Activated naive CD4-positive, alpha-beta T cell treated with anti-CD3 and anti-CD28 coated beads, Interleukin-2, amount 50 U/mL, for 24 hours (primary cell): ENCODE measurements around the gene ARAP1.

ENCODE experiments used
- H3K27ac Mint-ChIP-seq: one replicate; pipeline ENCODE4 v1.8.0; 2021; ENCODE audit warnings: mild to moderate bottlenecking, mixed read lengths
- H3K27me3 Mint-ChIP-seq: one replicate; pipeline ENCODE4 v1.8.0; 2021; ENCODE audit warnings: mixed read lengths
- H3K36me3 Mint-ChIP-seq: one replicate; pipeline ENCODE4 v1.8.0; 2021; ENCODE audit warnings: mixed read lengths
- H3K4me1 Mint-ChIP-seq: one replicate; pipeline ENCODE4 v1.8.0; 2021; ENCODE audit warnings: mixed read lengths
- H3K4me3 Mint-ChIP-seq: one replicate; pipeline ENCODE4 v1.8.0; 2021; ENCODE audit warnings: mild to moderate bottlenecking, mixed read lengths
- H3K9me3 Mint-ChIP-seq: one replicate; pipeline ENCODE4 v1.8.0; 2021; ENCODE audit warnings: mixed read lengths

The ARAP1 gene

DNA sequence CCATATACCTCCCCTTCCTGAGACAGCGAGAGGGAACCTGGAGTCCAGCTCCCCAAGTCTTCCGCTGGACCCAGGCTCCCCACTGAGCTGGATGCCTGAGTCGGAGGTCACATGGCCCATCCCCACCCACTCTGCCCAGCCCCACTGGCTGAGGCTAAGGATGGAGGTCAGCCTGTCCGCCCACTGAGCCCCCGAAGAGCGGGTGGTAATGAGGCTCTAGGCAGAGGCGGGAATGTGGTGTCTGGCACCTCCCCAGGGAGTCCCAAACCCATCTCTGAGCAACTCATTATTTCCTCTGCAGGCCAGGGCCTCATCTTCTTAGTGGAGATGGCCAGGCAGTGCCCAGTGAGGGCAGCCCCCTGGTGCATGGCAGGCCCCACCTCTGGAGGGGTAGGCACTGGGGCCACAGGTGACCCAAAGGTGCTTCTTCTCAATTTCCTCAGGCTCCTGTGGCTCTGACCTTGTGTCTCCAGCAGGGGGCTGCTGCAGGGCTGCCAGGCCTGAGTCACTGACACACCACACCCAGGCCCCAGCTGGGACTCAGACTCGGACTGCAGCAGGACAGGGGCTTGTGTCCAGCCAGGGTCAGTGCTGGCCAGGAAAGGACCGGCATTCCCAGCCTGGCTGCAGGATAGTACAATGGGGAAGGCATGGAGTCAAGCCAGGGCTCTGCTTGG is 67.8 kb downstream of the ARAP1 start:
- no peaks in the 10 kb centered on the region for H3K9me3 Mint-ChIP-seq
- H3K27ac Mint-ChIP-seq, result peak overlapping the region; percentile 51
- peaks cover 27% of the 10 kb centered on the region for H3K4me1 Mint-ChIP-seq
- H3K36me3 Mint-ChIP-seq, result no peaks in the 10 kb centered on the region
- no peak overlapping the region for H3K4me3 Mint-ChIP-seq
- no peaks in the 10 kb centered on the region for H3K27me3 Mint-ChIP-seq

- Mint-ChIP-seq H3K36me3 (no peaks in the 10 kb centered on the region), H3K27me3 (no peaks in the 10 kb centered on the region), H3K4me3 (no peak overlapping the region), H3K4me1 (peaks cover 27% of the 10 kb centered on the region), H3K27ac (no peak overlapping the region), H3K9me3 (no peaks in the 10 kb centered on the region)
These were observed 68.4 kb downstream of the ARAP1 start for GRCh38 chr11:72683782-72684200.

GRCh38 chr11:72682858-72683243 is 69.4 kb downstream of the ARAP1 start:
- no peaks in the 10 kb centered on the region for H3K27me3 Mint-ChIP-seq

GRCh38 chr11:72682238-72682857 is 69.9 kb downstream of the ARAP1 start:
- no peak overlapping the region for H3K4me3 Mint-ChIP-seq
- peak overlapping the region; percentile 52 for H3K27ac Mint-ChIP-seq
- peaks cover 33% of the 10 kb centered on the region for H3K4me1 Mint-ChIP-seq
- no peaks in the 10 kb centered on the region for H3K9me3 Mint-ChIP-seq
- no peaks in the 10 kb centered on the region for H3K36me3 Mint-ChIP-seq
- H3K27me3 Mint-ChIP-seq, result no peaks in the 10 kb centered on the region

More at GRCh38 chr11:72682858-72683243, 69.4 kb downstream of the ARAP1 start:
- H3K4me3 Mint-ChIP-seq, result no peak overlapping the region
- H3K9me3 Mint-ChIP-seq, result no peaks in the 10 kb centered on the region
- peak overlapping the region; percentile 74 for H3K27ac Mint-ChIP-seq
- H3K36me3 Mint-ChIP-seq, result no peaks in the 10 kb centered on the region
- peaks cover 32% of the 10 kb centered on the region for H3K4me1 Mint-ChIP-seq

- Mint-ChIP-seq H3K4me3 (no peak overlapping the region), H3K27me3 (no peaks in the 10 kb centered on the region), H3K36me3 (no peaks in the 10 kb centered on the region)
These were observed 70.7 kb downstream of the ARAP1 start for GRCh38 chr11:72681226-72682153.

GRCh38 chr11:72680624-72681158 is 71.5 kb downstream of the ARAP1 start:
- H3K27me3 Mint-ChIP-seq, result no peaks in the 10 kb centered on the region

More at GRCh38 chr11:72681226-72682153, 70.7 kb downstream of the ARAP1 start:
- Mint-ChIP-seq H3K27ac (peak overlapping the region; percentile 70), H3K4me1 (peaks cover 33% of the 10 kb centered on the region), H3K9me3 (no peaks in the 10 kb centered on the region)

GRCh38 chr11:72679869-72680268 is 72.3 kb downstream of the ARAP1 start:
- no peak overlapping the region for H3K4me3 Mint-ChIP-seq
- no peak overlapping the region for H3K27ac Mint-ChIP-seq
- H3K4me1 Mint-ChIP-seq, result peaks cover 29% of the 10 kb centered on the region
- H3K9me3 Mint-ChIP-seq, result no peaks in the 10 kb centered on the region
- no peaks in the 10 kb centered on the region for H3K27me3 Mint-ChIP-seq
- no peaks in the 10 kb centered on the region for H3K36me3 Mint-ChIP-seq

More at GRCh38 chr11:72680624-72681158, 71.5 kb downstream of the ARAP1 start:
- Mint-ChIP-seq H3K4me1 (peaks cover 29% of the 10 kb centered on the region), H3K27ac (peak overlapping the region; percentile 62), H3K36me3 (no peaks in the 10 kb centered on the region), H3K9me3 (no peaks in the 10 kb centered on the region), H3K4me3 (no peak overlapping the region)

DNA sequence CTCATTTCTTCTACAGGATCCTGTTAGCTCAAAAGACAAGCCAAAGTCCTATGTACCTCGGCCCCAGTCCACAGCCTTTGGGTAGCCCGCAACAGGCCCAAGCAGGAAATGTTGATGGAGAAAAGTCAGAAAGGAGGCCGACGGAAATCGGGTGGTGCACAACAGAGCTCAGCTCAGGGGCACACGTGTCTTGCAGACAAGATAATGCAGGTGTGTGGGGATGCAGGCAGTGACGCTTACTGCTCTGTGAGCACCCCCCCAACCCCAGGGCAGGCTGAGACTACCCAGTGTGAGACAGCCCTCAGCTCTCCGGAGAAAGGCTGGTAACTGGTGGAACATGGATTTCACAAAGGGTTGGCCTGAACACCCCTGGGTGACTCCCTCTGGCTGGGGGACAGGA is 73.7 kb downstream of the ARAP1 start:
- Mint-ChIP-seq H3K36me3 (no peaks in the 10 kb centered on the region), H3K9me3 (no peaks in the 10 kb centered on the region), H3K27me3 (peaks cover 8% of the 10 kb centered on the region), H3K4me3 (no peak overlapping the region), H3K4me1 (peaks cover 26% of the 10 kb centered on the region), H3K27ac (no peak overlapping the region)

GRCh38 chr11:72676861-72677341 is 75.3 kb downstream of the ARAP1 start:
- Mint-ChIP-seq H3K4me3 (no peak overlapping the region), H3K36me3 (peaks cover 1% of the 10 kb centered on the region), H3K9me3 (no peaks in the 10 kb centered on the region), H3K27ac (no peak overlapping the region), H3K4me1 (peaks cover 25% of the 10 kb centered on the region), H3K27me3 (peaks cover 21% of the 10 kb centered on the region)

GRCh38 chr11:72675221-72675620 is 77.0 kb downstream of the ARAP1 start:
- Mint-ChIP-seq H3K4me3 (no peak overlapping the region), H3K9me3 (no peaks in the 10 kb centered on the region), H3K4me1 (peaks cover 23% of the 10 kb centered on the region)

GRCh38 chr11:72673943-72674828 is 78.0 kb downstream of the ARAP1 start, which contains the start of gene PDE2A:
PDE2A (minus strand) TSS chr11:72674422; CDS start chr11:72674207, 215 bp downstream.
- no peak within 1 kb of the TSS for H3K4me3 Mint-ChIP-seq
- peaks cover 33% of the 10 kb centered on the region for H3K27me3 Mint-ChIP-seq
- H3K27ac Mint-ChIP-seq, result no peak within 1 kb of the TSS
- H3K4me1 Mint-ChIP-seq, result peaks cover 21% of the 10 kb centered on the region
- H3K36me3 Mint-ChIP-seq, result peaks cover 1% of the 10 kb centered on the region
- no peaks in the 10 kb centered on the region for H3K9me3 Mint-ChIP-seq

More at GRCh38 chr11:72675221-72675620, 77.0 kb downstream of the ARAP1 start:
- H3K36me3 Mint-ChIP-seq, result peaks cover 1% of the 10 kb centered on the region
- no peak overlapping the region for H3K27ac Mint-ChIP-seq
- H3K27me3 Mint-ChIP-seq, result peaks cover 31% of the 10 kb centered on the region

DNA sequence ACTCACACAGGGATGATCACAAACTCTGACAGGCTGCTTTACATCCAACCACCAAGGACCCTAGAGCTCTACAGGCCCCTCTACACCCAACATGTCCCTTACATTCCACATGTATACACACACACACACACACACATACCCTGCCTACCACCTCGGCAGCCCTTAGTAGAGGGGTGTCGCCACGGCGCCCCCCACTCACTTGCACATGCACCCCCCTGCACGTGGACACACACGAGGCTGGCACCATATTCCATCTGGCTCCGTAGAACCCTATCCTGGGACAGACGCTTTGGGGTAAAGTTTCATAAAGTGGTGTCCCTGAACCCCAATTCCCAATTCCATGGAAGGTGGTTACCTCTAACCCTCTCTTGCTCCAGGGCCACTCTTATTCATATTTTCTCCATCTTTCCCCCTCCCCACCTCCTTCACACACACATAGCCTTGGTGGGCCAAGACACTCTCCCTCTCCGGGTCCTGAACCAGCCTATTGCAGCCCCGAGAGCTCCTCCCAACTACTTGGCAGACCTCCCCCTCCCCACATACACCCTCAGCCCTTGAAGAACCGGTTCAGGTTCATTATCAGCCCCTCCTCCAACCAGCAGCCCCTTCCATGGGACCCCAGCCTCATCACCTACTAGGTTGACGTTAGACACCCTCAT is 78.8 kb downstream of the ARAP1 start:
- Mint-ChIP-seq H3K9me3 (no peaks in the 10 kb centered on the region), H3K4me1 (peaks cover 21% of the 10 kb centered on the region), H3K27ac (no peak overlapping the region), H3K27me3 (peaks cover 39% of the 10 kb centered on the region), H3K4me3 (no peak overlapping the region), H3K36me3 (peaks cover 1% of the 10 kb centered on the region)

GRCh38 chr11:72672597-72673238 is 79.5 kb downstream of the ARAP1 start:
- Mint-ChIP-seq H3K27ac (no peak overlapping the region), H3K4me3 (no peak overlapping the region), H3K9me3 (no peaks in the 10 kb centered on the region), H3K4me1 (peaks cover 16% of the 10 kb centered on the region), H3K27me3 (peaks cover 39% of the 10 kb centered on the region), H3K36me3 (peaks cover 1% of the 10 kb centered on the region)
